GM19455 (cell line): ENCODE data around the gene PLD5.
"Not testable (repeated sequence)": the region's sequence is repeated elsewhere in the genome, so short reads cannot be mapped to it uniquely, and the experiment has no call there.

Source experiments
- ATAC-seq: cut with Tn5 transposase; IDR thresholded peaks from one replicate; pipeline ENCODE4 v1.9.1; 2021; ENCODE audit not compliant: unreplicated experiment

The PLD5 gene

GRCh38 chr1:242288067-242288466, 236.4 kb downstream of the PLD5 start:
- not testable (repeated sequence) for ATAC-seq

- not testable (repeated sequence) for ATAC-seq
Measured at GRCh38 chr1:242282758-242283485, 241.6 kb downstream of the PLD5 start.

- ATAC-seq: not testable (repeated sequence)
Measured at GRCh38 chr1:242278406-242278805, 246.1 kb downstream of the PLD5 start.

- ATAC-seq: not testable (repeated sequence)
Measured at GRCh38 chr1:242276769-242277168, 247.7 kb downstream of the PLD5 start.

GRCh38 chr1:242267004-242267403, 257.5 kb downstream of the PLD5 start:
- ATAC-seq: not testable (repeated sequence)

DNA sequence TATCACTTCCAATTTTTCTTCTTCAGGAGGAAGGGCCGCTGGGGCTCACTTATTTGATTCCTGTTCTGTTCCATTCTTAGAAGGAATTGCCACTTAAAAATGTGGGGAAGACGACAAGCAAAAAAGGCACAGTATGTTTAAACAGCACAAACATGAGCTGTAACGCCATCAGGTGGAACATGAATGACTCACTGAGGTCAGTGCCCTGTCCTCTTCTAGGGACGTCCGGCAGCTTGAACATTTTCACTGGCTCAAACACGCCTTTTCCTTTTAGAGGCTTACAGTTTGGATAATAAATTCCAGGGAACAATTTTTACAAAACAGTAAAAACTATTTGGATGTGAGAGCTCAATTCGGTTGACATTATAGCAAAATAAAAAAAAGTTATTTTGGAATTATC, 260.1 kb downstream of the PLD5 start:
- ATAC-seq: not testable (repeated sequence)

GRCh38 chr1:242245255-242245654, 279.2 kb downstream of the PLD5 start:
- ATAC-seq: no peak

- ATAC-seq: peak; percentile 88
Measured at GRCh38 chr1:242243472-242243871, 281.0 kb downstream of the PLD5 start.

DNA sequence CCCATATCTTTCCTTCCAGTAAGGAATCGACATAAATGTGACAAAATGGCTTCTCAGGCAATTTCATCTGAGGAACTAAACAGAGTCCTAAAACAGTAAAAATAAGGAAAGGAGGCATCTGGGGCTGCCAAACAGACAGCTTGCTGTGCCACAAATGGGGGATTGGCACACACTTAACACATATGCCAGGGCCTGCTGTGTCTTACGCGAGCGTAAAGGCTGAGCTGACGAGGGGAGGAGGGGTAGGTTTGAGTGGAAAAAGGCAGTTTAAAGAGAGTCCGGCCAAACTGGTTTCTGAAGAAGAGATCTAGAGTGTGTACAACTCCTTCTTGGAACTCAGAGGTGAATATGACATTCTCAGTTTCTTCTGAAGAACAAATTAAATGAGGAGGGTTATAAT, 281.5 kb downstream of the PLD5 start:
- no peak for ATAC-seq

- ATAC-seq: no peak
Measured at GRCh38 chr1:242241936-242242335, 282.6 kb downstream of the PLD5 start.

DNA sequence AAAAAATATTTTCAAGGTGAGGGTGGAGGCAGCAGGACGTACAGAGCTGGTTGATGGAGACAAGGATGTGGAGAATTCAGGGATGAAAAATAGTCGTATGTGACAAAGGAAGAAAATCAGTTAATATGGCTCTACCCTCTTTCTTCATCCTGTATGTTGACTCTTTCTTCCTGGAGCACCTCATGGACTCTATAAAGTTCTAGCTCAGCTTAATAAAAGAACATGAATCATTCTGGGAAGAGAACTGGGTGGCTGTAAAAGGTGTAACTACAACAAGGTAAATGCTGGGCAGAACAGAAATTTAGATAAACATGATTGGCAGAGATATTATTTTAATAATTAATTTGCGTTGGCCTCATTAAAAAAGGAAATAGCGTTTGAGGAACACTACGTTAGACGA, 283.8 kb downstream of the PLD5 start:
- no peak for ATAC-seq

DNA sequence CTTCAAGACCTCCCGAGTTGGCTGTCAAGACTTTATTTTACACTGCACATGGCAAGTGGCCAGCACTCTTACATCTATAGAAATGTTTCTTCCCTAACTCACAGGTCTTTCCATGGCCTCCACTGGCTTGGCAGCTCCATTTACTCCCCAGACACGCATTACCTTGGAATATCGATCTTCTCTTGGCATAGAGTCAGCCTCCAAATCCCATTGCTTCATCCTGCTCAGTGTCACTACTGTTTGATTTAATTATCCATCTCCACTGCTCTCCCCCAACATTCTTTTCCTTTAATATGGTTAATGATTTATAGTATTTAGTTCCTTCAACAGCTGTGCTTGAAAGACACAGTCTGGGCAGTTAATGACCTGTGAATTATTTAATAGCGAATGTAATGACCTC, 284.4 kb downstream of the PLD5 start:
- no peak for ATAC-seq

- ATAC-seq: no peak
Measured at GRCh38 chr1:242239398-242239797, 285.1 kb downstream of the PLD5 start.

DNA sequence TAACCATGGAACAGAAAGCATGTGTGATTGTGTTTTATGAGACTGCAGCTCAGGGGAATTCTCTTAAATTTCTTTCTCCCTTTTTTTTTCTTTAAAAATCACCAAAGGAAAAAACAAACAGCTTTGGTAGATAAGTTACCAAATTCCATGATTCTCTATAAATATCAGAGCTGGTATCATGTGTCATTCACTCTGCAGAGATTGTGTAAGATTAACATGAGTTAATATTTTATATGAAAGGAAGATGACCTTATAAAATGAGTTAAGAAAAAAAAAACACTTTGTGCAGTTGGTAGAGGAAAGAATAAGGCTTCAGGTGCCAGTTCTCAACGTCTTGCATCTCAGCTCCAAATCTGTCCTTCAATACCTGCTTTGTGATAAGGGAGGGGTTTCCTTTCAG, 287.4 kb downstream of the PLD5 start:
- no peak for ATAC-seq

GRCh38 chr1:242228991-242229390, 295.5 kb downstream of the PLD5 start:
- no peak for ATAC-seq

- ATAC-seq: no peak
Measured at GRCh38 chr1:242225767-242226573, 298.5 kb downstream of the PLD5 start.

DNA sequence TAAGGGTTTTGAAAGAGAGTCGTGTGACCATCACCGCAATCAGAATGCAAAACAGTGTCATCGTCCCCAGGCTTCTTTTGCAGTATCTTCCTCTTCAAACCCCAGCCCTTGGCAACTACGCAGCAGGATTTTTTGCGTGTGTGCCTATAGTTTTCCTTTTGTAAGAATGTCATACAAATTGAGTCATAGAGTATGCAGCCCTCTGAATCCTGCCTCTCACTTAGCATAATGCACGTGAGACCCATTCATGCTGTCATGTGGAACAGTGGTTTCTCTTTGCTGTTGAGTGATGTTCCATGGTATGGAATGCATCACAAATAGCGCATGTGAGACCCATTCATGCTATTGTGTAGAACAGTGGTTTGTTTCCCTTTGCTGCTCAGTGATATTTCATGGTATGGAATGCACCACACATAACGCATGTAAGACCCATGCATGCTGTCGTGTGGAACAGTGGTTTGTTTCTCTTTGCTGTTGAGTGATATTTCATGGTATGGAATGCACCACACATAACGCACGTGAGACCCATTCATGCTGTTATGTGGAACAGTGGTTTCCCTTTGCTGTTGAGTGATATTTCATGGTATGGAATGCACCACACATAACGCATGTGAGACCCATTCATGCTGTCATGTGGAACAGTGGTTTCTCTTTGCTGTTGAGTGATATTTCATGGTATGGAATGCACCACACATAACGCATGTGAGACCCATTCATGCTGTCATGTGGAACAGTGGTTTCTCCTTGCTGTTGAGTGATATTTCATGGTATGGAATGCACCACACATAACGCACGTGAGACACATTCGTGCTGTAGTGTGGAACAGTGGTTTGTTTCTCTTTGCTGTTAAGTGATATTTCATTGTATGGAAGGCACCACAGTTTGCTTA, 299.4 kb downstream of the PLD5 start:
- not testable (repeated sequence) for ATAC-seq

- no peak for ATAC-seq
Measured at GRCh38 chr1:242224461-242224860, 300.0 kb downstream of the PLD5 start.

DNA sequence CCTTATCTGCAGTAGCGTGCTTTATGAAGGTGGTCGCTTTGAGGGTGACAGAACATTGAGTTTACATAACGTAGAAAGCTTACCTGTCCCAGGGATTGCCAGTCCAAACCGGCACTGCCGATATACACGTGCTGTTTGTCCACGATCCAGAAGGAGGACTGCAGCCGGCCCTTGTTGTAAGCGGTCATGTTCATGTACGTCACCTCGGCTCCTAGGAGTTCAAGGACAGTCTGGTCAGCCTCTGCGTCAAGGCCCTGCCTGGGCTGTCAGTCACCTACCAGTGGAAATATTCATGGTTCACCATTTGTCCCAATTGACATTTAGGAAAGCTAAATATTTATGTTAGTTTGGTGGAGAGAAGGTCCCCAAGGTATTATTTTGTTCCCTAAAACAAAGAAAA, 304.6 kb downstream of the PLD5 start:
- ATAC-seq: no peak

DNA sequence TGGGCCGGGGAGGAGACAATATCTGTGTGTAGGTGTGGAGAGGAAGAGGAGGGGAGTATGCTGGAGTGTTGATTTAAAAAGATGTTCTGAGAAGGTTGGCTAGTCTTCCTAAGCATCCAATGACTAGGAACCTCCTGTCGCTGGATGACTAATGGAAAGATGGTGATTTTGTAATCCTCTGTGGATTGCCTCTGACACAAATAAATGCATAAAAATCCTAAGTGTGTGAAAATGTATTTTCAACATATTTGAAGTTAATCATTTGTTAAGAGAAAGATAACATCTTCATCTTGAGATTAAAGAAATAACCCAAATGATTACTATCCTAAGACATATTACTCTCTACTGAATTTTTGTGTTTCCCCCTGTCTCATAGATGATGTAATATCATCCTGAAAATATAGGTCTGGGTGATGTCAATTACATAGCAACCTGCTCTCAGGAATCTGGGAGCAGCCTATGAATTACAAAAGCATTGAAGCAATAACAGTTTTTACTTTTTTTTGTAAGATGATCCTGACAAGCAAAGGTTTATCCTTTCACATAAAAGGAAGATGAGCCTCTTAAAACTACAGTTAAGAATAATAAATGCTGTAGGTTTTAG, 305.1 kb downstream of the PLD5 start:
- ATAC-seq: no peak

- ATAC-seq: no peak
Measured at GRCh38 chr1:242216368-242216767, 308.1 kb downstream of the PLD5 start.
